Mesenchymal stem cell (in vitro differentiated cells and primary cell): Measurements from ENCODE around the gene VAC14.

Experiments used
- DNase-seq: peaks from one replicate; pipeline ENCODE4 v3.0.0-alpha.2; 2013
- H2AFZ ChIP-seq: one replicate; pipeline ENCODE4 v1.6.1; 2013; ENCODE audit warnings: low read depth, mild to moderate bottlenecking, control low read depth, inconsistent platforms, low read length, moderate library complexity
- H2AK5ac ChIP-seq: 2 replicates; pipeline ENCODE4 v1.6.1; 2013; ENCODE audit warnings: low read length, moderate library complexity, mild to moderate bottlenecking, inconsistent platforms; ENCODE audit not compliant: severe bottlenecking
- H2BK120ac ChIP-seq: one replicate; pipeline ENCODE4 v1.6.1; 2013; ENCODE audit warnings: low read depth, mild to moderate bottlenecking, inconsistent platforms, low read length, moderate library complexity
- H2BK12ac ChIP-seq, 2 experiments: one replicate each; pipeline ENCODE4 v1.6.1; 2013; ENCODE audit warnings: inconsistent platforms in 2 of 2, low read length in 2 of 2, mild to moderate bottlenecking in 2 of 2, moderate library complexity in 2 of 2, control low read depth in 1 of 2
- H2BK15ac ChIP-seq: one replicate; pipeline ENCODE4 v1.6.1; 2013; ENCODE audit warnings: mild to moderate bottlenecking, low read depth, inconsistent platforms; ENCODE audit not compliant: poor library complexity, severe bottlenecking
- H2BK5ac ChIP-seq: 2 replicates; pipeline ENCODE4 v1.6.1; 2013; ENCODE audit warnings: low read depth, mild to moderate bottlenecking, low read length, control low read depth, inconsistent platforms; ENCODE audit not compliant: poor library complexity, severe bottlenecking
- H3K14ac ChIP-seq, 2 experiments: one replicate each; pipeline ENCODE4 v1.6.1; 2013; ENCODE audit warnings: inconsistent platforms in 2 of 2, low read length in 2 of 2, control low read depth in 1 of 2, mild to moderate bottlenecking in 1 of 2, moderate library complexity in 1 of 2
- H3K18ac ChIP-seq, 2 experiments: one replicate each; pipeline ENCODE4 v1.6.1; 2013; ENCODE audit warnings: inconsistent platforms in 2 of 2, low read length in 2 of 2, control low read depth in 1 of 2, low read depth in 1 of 2, mild to moderate bottlenecking in 1 of 2
- H3K23ac ChIP-seq, 2 experiments: one replicate each; pipeline ENCODE4 v1.6.1; 2013; ENCODE audit warnings: inconsistent platforms in 2 of 2, low read length in 2 of 2, mild to moderate bottlenecking in 2 of 2, moderate library complexity in 2 of 2, control low read depth in 1 of 2
- H3K27ac ChIP-seq: 2 replicates; pipeline ENCODE4 v1.5.1; 2013; ENCODE audit warnings: mild to moderate bottlenecking, moderate library complexity, low read length, control low read depth, inconsistent platforms; ENCODE audit not compliant: poor library complexity, severe bottlenecking
- H3K27me3 ChIP-seq, 2 experiments: 2 replicates each; pipeline versions ENCODE4 v1.6.1 to v1.7.0; 2013; ENCODE audit warnings: low read length in 2 of 2, mild to moderate bottlenecking in 2 of 2, moderate library complexity in 2 of 2, control low read depth in 1 of 2, inconsistent platforms in 1 of 2; ENCODE audit not compliant: control insufficient read depth in 1 of 2, insufficient read depth in 1 of 2
- H3K36me3 ChIP-seq, 2 experiments: 2 replicates each; pipeline versions ENCODE4 v1.6.1 to v1.7.0; 2013; ENCODE audit warnings: low read length in 2 of 2, control low read depth in 1 of 2, inconsistent platforms in 1 of 2, low read depth in 1 of 2, mild to moderate bottlenecking in 1 of 2; ENCODE audit not compliant: insufficient read depth in 2 of 2, control insufficient read depth in 1 of 2
- H3K4ac ChIP-seq, 2 experiments: one replicate each; pipeline ENCODE4 v1.6.1; 2013; ENCODE audit warnings: inconsistent platforms in 2 of 2, low read length in 2 of 2, mild to moderate bottlenecking in 2 of 2, moderate library complexity in 2 of 2, control low read depth in 1 of 2, low read depth in 1 of 2
- H3K4me1 ChIP-seq: 2 replicates; pipeline ENCODE4 v1.6.1; 2013; ENCODE audit warnings: low read depth, low read length, control low read depth; ENCODE audit not compliant: control insufficient read depth, insufficient read depth
- H3K4me2 ChIP-seq: 2 replicates; pipeline ENCODE4 v1.6.1; 2013; ENCODE audit warnings: low read length, mild to moderate bottlenecking, inconsistent platforms; ENCODE audit not compliant: poor library complexity, severe bottlenecking
- H3K4me3 ChIP-seq, 2 experiments: 2 replicates each; pipeline versions ENCODE4 v1.5.1 to v1.7.0; 2013; ENCODE audit warnings: low read length in 2 of 2, mild to moderate bottlenecking in 2 of 2, control low read depth in 1 of 2, low read depth in 1 of 2; ENCODE audit not compliant: insufficient read depth in 1 of 2
- H3K79me1 ChIP-seq: replicated peaks from 2 replicates; pipeline ENCODE4 v1.6.1; 2013; ENCODE audit warnings: mild to moderate bottlenecking, control low read depth, low read length, inconsistent platforms; ENCODE audit not compliant: poor library complexity, severe bottlenecking
- H3K9ac ChIP-seq: 2 replicates; pipeline ENCODE4 v1.7.0; 2013; ENCODE audit warnings: mild to moderate bottlenecking, low read length, moderate library complexity
- H3K9me3 ChIP-seq: 2 replicates; pipeline ENCODE4 v1.7.0; 2013; ENCODE audit warnings: mild to moderate bottlenecking, low read length; ENCODE audit not compliant: control insufficient read depth
- H4K8ac ChIP-seq: one replicate; pipeline ENCODE4 v1.6.1; 2013; ENCODE audit warnings: inconsistent platforms, mild to moderate bottlenecking, low read length, moderate library complexity
- H4K91ac ChIP-seq: one replicate; pipeline ENCODE4 v1.6.1; 2013; ENCODE audit warnings: mild to moderate bottlenecking, low read length, inconsistent platforms
- WGBS: methylation state at CpG from one replicate; pipeline ENCODE4 v1.1.7; 2013; ENCODE audit warnings: mixed read lengths; 5-methylcytosine and 5-hydroxymethylcytosine counted together

Gene VAC14

DNA sequence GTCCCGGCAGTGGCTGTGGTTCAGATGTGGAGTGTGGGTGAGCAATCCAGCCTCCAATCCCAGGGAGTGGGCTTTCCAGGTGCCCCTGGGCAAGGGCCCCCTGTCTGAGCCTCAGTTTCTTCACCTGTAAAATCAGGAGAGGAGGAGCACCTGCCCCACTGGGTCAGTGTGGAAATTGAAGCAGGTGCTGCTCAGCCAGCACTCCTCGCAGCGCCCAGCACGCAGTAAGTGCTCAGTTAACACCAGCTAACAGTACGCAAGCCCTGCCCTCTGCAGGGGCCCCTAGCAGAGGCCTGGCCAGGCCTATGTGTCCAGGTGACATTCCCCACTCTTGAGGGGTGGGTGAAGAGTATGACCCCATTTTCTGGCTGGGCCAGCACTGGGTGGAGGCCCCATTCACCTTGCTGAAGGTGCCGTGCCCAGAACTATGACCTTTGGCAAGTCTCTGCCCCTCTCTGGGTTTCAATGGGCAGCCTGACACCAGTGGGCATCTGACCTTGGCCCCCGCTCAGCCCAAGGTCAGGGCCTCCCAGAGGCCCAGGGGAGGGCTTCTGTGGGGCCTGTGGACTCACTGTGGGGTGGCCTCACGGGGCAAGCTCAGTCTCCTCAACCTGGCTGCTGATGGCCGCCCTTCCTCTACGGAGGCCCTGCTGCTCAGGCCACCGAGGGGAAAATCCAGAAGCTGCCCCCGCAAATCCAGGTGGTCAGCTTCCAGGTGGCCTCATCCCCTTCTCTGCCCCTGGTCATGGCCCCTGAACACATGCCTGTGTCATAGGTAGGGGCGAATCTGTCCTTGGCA, 117.6 kb downstream of the VAC14 start:
- Histone ChIP-seq H3K4me1 (peaks cover 69% of the 10 kb centered on the region), H4K91ac (peak overlapping the region; percentile 28), H3K4ac (peak overlapping the region in 1 of 2 experiments; percentile 25), H3K4me2 (no peak overlapping the region), H2BK15ac (peak overlapping the region; percentile 12), H3K27ac (no peak overlapping the region), H2BK5ac (no peak overlapping the region), H3K9ac (peak overlapping the region; percentile 91), H3K14ac (no peak overlapping the region), H2AK5ac (no peak overlapping the region), H3K27me3 (no peaks in the 10 kb centered on the region), H3K79me1 (peaks cover 29% of the 10 kb centered on the region), H2BK120ac (no peak overlapping the region), H4K8ac (no peak overlapping the region), H2BK12ac (no peak overlapping the region), H3K18ac (peak overlapping the region in 1 of 2 experiments; percentile 23), H3K36me3 (peaks cover 21 to 36% of the 10 kb centered on the region in 2 experiments), H2AFZ (no peak overlapping the region), H3K23ac (peak overlapping the region in 1 of 2 experiments; percentile 15), H3K9me3 (no peaks in the 10 kb centered on the region), H3K4me3 (peak overlapping the region in 1 of 2 experiments; percentile 89)
- 94% methylated on average over 13 of the region's 13 CpGs for WGBS
- no peak for DNase-seq

- Histone ChIP-seq H3K14ac (peak overlapping the region in 1 of 2 experiments; percentile 48), H2BK15ac (peak overlapping the region; percentile 50), H4K8ac (no peak overlapping the region), H2AK5ac (no peak overlapping the region), H3K23ac (peak overlapping the region in 1 of 2 experiments; percentile 15), H3K4me2 (no peak overlapping the region), H3K18ac (peak overlapping the region; percentile 23 to 56), H3K9ac (peak overlapping the region; percentile 91), H2BK12ac (peak overlapping the region; percentile 18 to 55), H3K27me3 (no peaks in the 10 kb centered on the region), H3K9me3 (no peaks in the 10 kb centered on the region), H4K91ac (peak overlapping the region; percentile 59), H3K4me3 (no peak overlapping the region), H3K27ac (no peak overlapping the region), H3K4me1 (peaks cover 60% of the 10 kb centered on the region), H2BK5ac (no peak overlapping the region), H3K79me1 (peaks cover 37% of the 10 kb centered on the region), H2BK120ac (peak overlapping the region; percentile 36), H3K4ac (no peak overlapping the region), H2AFZ (no peak overlapping the region), H3K36me3 (peaks cover 30 to 44% of the 10 kb centered on the region in 2 experiments)
- WGBS = 83% methylated on average over 9 of the region's 14 CpGs
- DNase-seq = no peak
Observed at GRCh38 chr16:70682239-70683145, 118.5 kb downstream of the VAC14 start.

GRCh38 chr16:70681382-70682238, 119.3 kb downstream of the VAC14 start:
- no peak overlapping the region for H2BK120ac ChIP-seq
- peak overlapping the region; percentile 48 for H3K9ac ChIP-seq
- peak overlapping the region; percentile 35 for H2AK5ac ChIP-seq
- peak overlapping the region in 1 of 2 experiments; percentile 91 for H3K14ac ChIP-seq
- no peak overlapping the region for H2BK15ac ChIP-seq
- H2BK5ac ChIP-seq = no peak overlapping the region
- H2AFZ ChIP-seq = no peak overlapping the region
- H3K4me1 ChIP-seq = peaks cover 51% of the 10 kb centered on the region
- no peaks in the 10 kb centered on the region for H3K9me3 ChIP-seq
- peak overlapping the region; percentile 59 for H4K91ac ChIP-seq
- no peak overlapping the region for H3K4ac ChIP-seq
- H3K27ac ChIP-seq = no peak overlapping the region
- DNase-seq = no peak
- H2BK12ac ChIP-seq = peak overlapping the region; percentile 18 to 88
- peaks cover 44% of the 10 kb centered on the region for H3K79me1 ChIP-seq
- no peak overlapping the region for H3K4me2 ChIP-seq
- peak overlapping the region in 1 of 2 experiments; percentile 46 for H3K23ac ChIP-seq
- WGBS = 92% methylated on average over 10 of the region's 13 CpGs
- peak overlapping the region; percentile 56 to 80 for H3K18ac ChIP-seq
- H3K27me3 ChIP-seq = no peaks in the 10 kb centered on the region
- H3K4me3 ChIP-seq = no peak overlapping the region
- H3K36me3 ChIP-seq = peaks cover 39 to 53% of the 10 kb centered on the region in 2 experiments
- peak overlapping the region; percentile 35 for H4K8ac ChIP-seq
